HL-60 (cell line): ENCODE results near the gene LAMA2.

Experiments used
- POLR2AphosphoS5 ChIP-seq: IDR thresholded peaks from 2 replicates; pipeline ENCODE4 v1.6.1; 2012; ENCODE audit warnings: low read depth
- REST ChIP-seq: IDR thresholded peaks from 2 replicates; pipeline ENCODE4 v1.6.1; 2012; ENCODE audit warnings: low read depth; ENCODE audit not compliant: insufficient replicate concordance
- TF ChIP-seq, protein P1 (sequence below): IDR thresholded peaks from one replicate; pipeline ENCODE4 v1.5.1; 2011; ENCODE audit warnings: low read length, control low read depth, inconsistent platforms; ENCODE audit not compliant: insufficient read depth

- TF ChIP-seq, protein P1, sequence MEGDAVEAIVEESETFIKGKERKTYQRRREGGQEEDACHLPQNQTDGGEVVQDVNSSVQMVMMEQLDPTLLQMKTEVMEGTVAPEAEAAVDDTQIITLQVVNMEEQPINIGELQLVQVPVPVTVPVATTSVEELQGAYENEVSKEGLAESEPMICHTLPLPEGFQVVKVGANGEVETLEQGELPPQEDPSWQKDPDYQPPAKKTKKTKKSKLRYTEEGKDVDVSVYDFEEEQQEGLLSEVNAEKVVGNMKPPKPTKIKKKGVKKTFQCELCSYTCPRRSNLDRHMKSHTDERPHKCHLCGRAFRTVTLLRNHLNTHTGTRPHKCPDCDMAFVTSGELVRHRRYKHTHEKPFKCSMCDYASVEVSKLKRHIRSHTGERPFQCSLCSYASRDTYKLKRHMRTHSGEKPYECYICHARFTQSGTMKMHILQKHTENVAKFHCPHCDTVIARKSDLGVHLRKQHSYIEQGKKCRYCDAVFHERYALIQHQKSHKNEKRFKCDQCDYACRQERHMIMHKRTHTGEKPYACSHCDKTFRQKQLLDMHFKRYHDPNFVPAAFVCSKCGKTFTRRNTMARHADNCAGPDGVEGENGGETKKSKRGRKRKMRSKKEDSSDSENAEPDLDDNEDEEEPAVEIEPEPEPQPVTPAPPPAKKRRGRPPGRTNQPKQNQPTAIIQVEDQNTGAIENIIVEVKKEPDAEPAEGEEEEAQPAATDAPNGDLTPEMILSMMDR, result no peak
- TF ChIP-seq POLR2AphosphoS5 (no peak), REST (no peak)
Observed at GRCh38 chr6:128874863-128875262, 8.1 kb upstream of the LAMA2 start.
